Neuronal stem cell (in vitro differentiated cells): ENCODE results near the gene ASPG.

Experiments
- DNase-seq: peaks from one replicate; pipeline ENCODE4 v3.0.0-alpha.2; 2013; ENCODE audit warnings: low spot score
- H2AFZ ChIP-seq: one replicate; pipeline ENCODE4 v1.6.1; 2013; ENCODE audit warnings: mild to moderate bottlenecking, low read length, inconsistent platforms
- H2AK5ac ChIP-seq: 2 replicates; pipeline ENCODE4 v1.6.1; 2013; ENCODE audit warnings: low read depth, mild to moderate bottlenecking, inconsistent platforms, low read length, moderate library complexity, mixed read lengths
- H2BK120ac ChIP-seq: 2 replicates; pipeline ENCODE4 v1.6.1; 2013; ENCODE audit warnings: low read depth, mild to moderate bottlenecking, inconsistent platforms, low read length, moderate library complexity, mixed read lengths
- H2BK12ac ChIP-seq: one replicate; pipeline ENCODE4 v1.6.1; 2013; ENCODE audit warnings: low read length, inconsistent platforms
- H2BK15ac ChIP-seq: 2 replicates; pipeline ENCODE4 v1.6.1; 2013; ENCODE audit warnings: mild to moderate bottlenecking, low read length, inconsistent platforms, mixed read lengths
- H2BK5ac ChIP-seq: one replicate; pipeline ENCODE4 v1.6.1; 2013; ENCODE audit warnings: inconsistent platforms, mild to moderate bottlenecking, low read length, moderate library complexity
- H3K14ac ChIP-seq: one replicate; pipeline ENCODE4 v1.6.1; 2013; ENCODE audit warnings: low read length, inconsistent platforms
- H3K18ac ChIP-seq: 2 replicates; pipeline ENCODE4 v1.6.1; 2013; ENCODE audit warnings: low read length, inconsistent platforms
- H3K23ac ChIP-seq: 2 replicates; pipeline ENCODE4 v1.6.1; 2013; ENCODE audit warnings: low read depth, mild to moderate bottlenecking, mixed read lengths, low read length, inconsistent platforms; ENCODE audit not compliant: poor library complexity
- H3K27ac ChIP-seq: replicated peaks from 3 replicates; pipeline ENCODE4 v1.5.1; 2013; ENCODE audit warnings: low read length, inconsistent platforms
- H3K27me3 ChIP-seq, 3 experiments: 2 replicates each; pipeline ENCODE4 v1.6.1; 2013; ENCODE audit warnings: low read length in 3 of 3, mild to moderate bottlenecking in 2 of 3, inconsistent platforms in 1 of 3, low read depth in 1 of 3, mixed read lengths in 1 of 3, moderate library complexity in 1 of 3; ENCODE audit not compliant: control insufficient read depth in 3 of 3, insufficient read depth in 3 of 3
- H3K36me3 ChIP-seq, 2 donors: replicated peaks in 1 of 2; 2 replicates each; pipeline ENCODE4 v1.6.1; 2013; ENCODE audit warnings: low read length in 2 of 2; ENCODE audit not compliant: control insufficient read depth in 2 of 2, insufficient read depth in 2 of 2
- H3K4ac ChIP-seq: 2 replicates; pipeline ENCODE4 v1.6.1; 2013; ENCODE audit warnings: inconsistent platforms, mild to moderate bottlenecking, low read length, moderate library complexity
- H3K4me1 ChIP-seq, 2 donors: 1 replicate in 1 of 2; 2 replicates in 1 of 2; pipeline ENCODE4 v1.6.1; 2013; ENCODE audit warnings: low read length in 2 of 2, low read depth in 1 of 2; ENCODE audit not compliant: control insufficient read depth in 2 of 2, insufficient read depth in 1 of 2
- H3K4me2 ChIP-seq: one replicate; pipeline ENCODE4 v1.6.1; 2013; ENCODE audit warnings: mild to moderate bottlenecking, low read length, inconsistent platforms; ENCODE audit not compliant: insufficient read depth, poor library complexity, severe bottlenecking
- H3K4me3 ChIP-seq, 2 donors: 2 replicates each; pipeline ENCODE4 v1.5.1; 2013; ENCODE audit warnings: low read length in 2 of 2, mild to moderate bottlenecking in 2 of 2, inconsistent platforms in 1 of 2, moderate library complexity in 1 of 2
- H3K79me1 ChIP-seq: one replicate; pipeline ENCODE4 v1.6.1; 2013; ENCODE audit warnings: low read depth, mild to moderate bottlenecking, inconsistent platforms, low read length, moderate library complexity
- H3K9ac ChIP-seq: one replicate; pipeline ENCODE4 v1.6.1; 2013; ENCODE audit warnings: mild to moderate bottlenecking, low read depth, low read length, inconsistent platforms; ENCODE audit not compliant: poor library complexity
- H3K9me3 ChIP-seq, 2 donors: replicated peaks in 1 of 2; 2 replicates each; pipeline versions ENCODE3 to v1.6.1; 2013; ENCODE audit warnings: low read length in 2 of 2, mild to moderate bottlenecking in 2 of 2, inconsistent platforms in 1 of 2, low read depth in 1 of 2, mixed read lengths in 1 of 2, moderate library complexity in 1 of 2; ENCODE audit not compliant: control insufficient read depth in 2 of 2, insufficient read depth in 1 of 2
- H4K8ac ChIP-seq: one replicate; pipeline ENCODE4 v1.6.1; 2013; ENCODE audit warnings: low read depth, mild to moderate bottlenecking, inconsistent platforms, low read length, moderate library complexity
- H4K91ac ChIP-seq: one replicate; pipeline ENCODE4 v1.6.1; 2013; ENCODE audit warnings: low read length, low read depth, mild to moderate bottlenecking, inconsistent platforms; ENCODE audit not compliant: poor library complexity
- WGBS, 2 donors: extraction: QIAGEN DNeasy Blood & Tissue Kit; methylation state at CpG; one replicate each; pipeline ENCODE4 v1.1.7; 2013; ENCODE audit warnings: missing lambda C conversion rate in 2 of 2, mixed read lengths in 1 of 2; ENCODE audit not compliant: insufficient read length in 2 of 2, insufficient replicate concordance in 1 of 2; ENCODE audit errors: extremely low coverage in 2 of 2; 5-methylcytosine and 5-hydroxymethylcytosine counted together

Gene ASPG

GRCh38 chr14:104137297-104138097 lies 52.0 kb downstream of the ASPG start:
- H3K4me2 ChIP-seq, result peak overlapping the region; percentile 94
- H3K4ac ChIP-seq, result no peak overlapping the region
- H2AFZ ChIP-seq, result peak overlapping the region; percentile 94
- H3K79me1 ChIP-seq, result peaks cover 16% of the 10 kb centered on the region
- peak overlapping the region; percentile 95 for H3K18ac ChIP-seq
- peak overlapping the region; percentile 39 for H2BK5ac ChIP-seq
- peak overlapping the region; percentile 90 for H2BK12ac ChIP-seq
- H3K23ac ChIP-seq, result no peak overlapping the region
- H3K4me3 ChIP-seq, result peak overlapping the region; percentile 67 to 76
- peak overlapping the region; percentile 95 for H2BK15ac ChIP-seq
- H4K91ac ChIP-seq, result no peak overlapping the region
- peak overlapping the region; percentile 64 for H3K27ac ChIP-seq
- no CpG with 5 or more reads among the region's 88 CpGs for WGBS, 2 donors
- H2BK120ac ChIP-seq, result peak overlapping the region; percentile 81
- peaks cover 16 to 45% (median 22%) of the 10 kb centered on the region in 3 experiments for H3K27me3 ChIP-seq
- peak overlapping the region; percentile 81 for H2AK5ac ChIP-seq
- no peaks in the 10 kb centered on the region for H3K9me3 ChIP-seq
- peaks cover 28 to 39% of the 10 kb centered on the region in 2 donors for H3K4me1 ChIP-seq
- H3K36me3 ChIP-seq, result no peaks in the 10 kb centered on the region
- H4K8ac ChIP-seq, result no peak overlapping the region
- peak overlapping the region; percentile 88 for H3K9ac ChIP-seq
- no peak overlapping the region for H3K14ac ChIP-seq
- peak; percentile 84 for DNase-seq

- Histone ChIP-seq H3K14ac (peak within 1 kb of the TSS; percentile 82), H3K23ac (peak within 1 kb of the TSS; percentile 71), H2AK5ac (peak within 1 kb of the TSS; percentile 90), H2BK12ac (peak within 1 kb of the TSS; percentile 90), H2BK5ac (peak within 1 kb of the TSS; percentile 93), H3K79me1 (peaks cover 20% of the 10 kb centered on the region), H3K36me3 (no peaks in the 10 kb centered on the region), H3K27ac (peak within 1 kb of the TSS; percentile 64), H2BK120ac (peak within 1 kb of the TSS; percentile 84), H3K4me2 (peak within 1 kb of the TSS; percentile 94), H4K91ac (no peak within 1 kb of the TSS), H3K4ac (peak within 1 kb of the TSS; percentile 66), H3K27me3 (peaks cover 16 to 41% (median 22%) of the 10 kb centered on the region in 3 experiments), H2BK15ac (peak within 1 kb of the TSS; percentile 85), H3K9me3 (no peaks in the 10 kb centered on the region), H2AFZ (peak within 1 kb of the TSS; percentile 94), H3K18ac (peak within 1 kb of the TSS; percentile 98), H3K4me3 (peak within 1 kb of the TSS; percentile 67 to 89), H3K4me1 (peaks cover 28 to 40% of the 10 kb centered on the region in 2 donors), H3K9ac (peak within 1 kb of the TSS; percentile 93), H4K8ac (peak within 1 kb of the TSS; percentile 43)
- peak; percentile 82 for DNase-seq
- no CpG with 5 or more reads among the region's 77 CpGs for WGBS, 2 donors
Observed at GRCh38 chr14:104138098-104138717, 52.7 kb downstream of the ASPG start, which contains the start of gene KIF26A. KIF26A (plus strand) TSS chr14:104138587; CDS start chr14:104138723, 136 bp downstream.

- H2BK5ac ChIP-seq, result peak overlapping the region; percentile 93
- H3K27me3 ChIP-seq, result peaks cover 16 to 34% (median 22%) of the 10 kb centered on the region in 3 experiments
- H3K9ac ChIP-seq, result peak overlapping the region; percentile 93
- no peak overlapping the region for H4K91ac ChIP-seq
- peak overlapping the region; percentile 84 for H2BK120ac ChIP-seq
- peak overlapping the region; percentile 67 to 89 for H3K4me3 ChIP-seq
- peak overlapping the region; percentile 98 for H3K18ac ChIP-seq
- H3K14ac ChIP-seq, result peak overlapping the region; percentile 82
- DNase-seq, result no peak
- peak overlapping the region; percentile 60 for H2BK15ac ChIP-seq
- peak overlapping the region; percentile 90 for H2AK5ac ChIP-seq
- no peaks in the 10 kb centered on the region for H3K36me3 ChIP-seq
- no peaks in the 10 kb centered on the region for H3K9me3 ChIP-seq
- H3K4ac ChIP-seq, result peak overlapping the region; percentile 66
- WGBS, 2 donors, result no CpG with 5 or more reads among the region's 73 CpGs
- H3K79me1 ChIP-seq, result peaks cover 24% of the 10 kb centered on the region
- peak overlapping the region; percentile 94 for H3K4me2 ChIP-seq
- H3K4me1 ChIP-seq, result peaks cover 28 to 40% of the 10 kb centered on the region in 2 donors
- H2BK12ac ChIP-seq, result peak overlapping the region; percentile 84
- no peak overlapping the region for H3K27ac ChIP-seq
- H4K8ac ChIP-seq, result peak overlapping the region; percentile 43
- peak overlapping the region; percentile 71 for H3K23ac ChIP-seq
- peak overlapping the region; percentile 94 for H2AFZ ChIP-seq
Observed at GRCh38 chr14:104138718-104139459, 53.4 kb downstream of the ASPG start.
